Measurements from ENCODE around the gene HIP1. TPM values are rescaled to one million over a fixed set of nuclear protein-coding genes. Genes with fewer than 3 reads are reported as not detected.

The HIP1 gene
- total and polyA plus RNA-seq, 9 of the 15 experiments (the other 6 are each of a cell fraction or from before 2014, with no cell fraction given), result 2.4 to 13.7 (median 9.5) TPM

GRCh38 chr7:75621124-75621523, 117.6 kb downstream of the HIP1 start:
- ATAC-seq (no peak), DNase-seq (ENCODE audit: extremely low read depth in 1 of 4, low spot score in 3 of 4) (no peak), FAIRE-seq (no peak)
- H3K4me3 ChIP-seq, result no peak overlapping the region
- no peaks in the 10 kb centered on the region; the same call in 2 of the 3 replicates for H3K79me2 ChIP-seq (ENCODE audit: control insufficient read depth, insufficient read depth, low read length)
- H3K4me1 ChIP-seq (replicated peaks in 1 of 2; ENCODE audit: control insufficient read depth in 2 of 2, insufficient read depth in 2 of 2, low read length in 2 of 2), result peaks cover 0 to 11% of the 10 kb centered on the region in 2 experiments; a peak in 3 of 5 replicates
- TF ChIP-seq U2AF1 (optimal IDR thresholded peaks at IDR 0.05; ENCODE audit: low read depth, low read length), result no peak
- no peak for TF ChIP-seq ZNF764 (CRISPR knock-in tag; IDR thresholded peaks at IDR 0.05; ENCODE audit: low read depth)
- TF ChIP-seq SAP30 (IDR thresholded peaks at IDR 0.05; ENCODE audit: borderline replicate concordance, insufficient read depth, low read depth, low read length, poor library complexity, severe bottlenecking), result no peak
- TF ChIP-seq PRMT5 (CRISPR knock-in tag; IDR thresholded peaks at IDR 0.05), result no peak
- H3K27me3 ChIP-seq (ENCODE audit: control insufficient read depth in 2 of 2, insufficient read depth in 2 of 2, low read length in 2 of 2), result no peaks in the 10 kb centered on the region
- in situ Hi-C loops (cut with MboI) (no loop called here), intact Hi-C loops (cut with micrococcal nuclease) (no loop called here)
- no peak overlapping the region for H3K4me2 ChIP-seq (ENCODE audit: insufficient read depth, low read length)
- POLR2A ChIA-PET, result interaction anchor here (0.6 to 1.7 kb wide), 4 partner anchors 9 to 68 kb away, joined by 3 to 5 read pairs (median 4); no protein-coding TSS in a partner anchor
- BruUV-seq (replicated peaks), result no TSS peak
- no peak overlapping the region for H3K27ac ChIP-seq (ENCODE audit: extremely low read depth, low read depth, low read length)
- H3K9me1 ChIP-seq (ENCODE audit: control insufficient read depth, insufficient read depth, low read length), result peaks cover 3% of the 10 kb centered on the region
- no peaks in the 10 kb centered on the region for H4K20me1 ChIP-seq (replicated peaks; ENCODE audit: control insufficient read depth, insufficient read depth, low read length)
- CTCF ChIA-PET (ENCODE audit: low intra/inter-chr PET ratio), result no interaction called here
- no peak overlapping the region for H2AFZ ChIP-seq (ENCODE audit: low read depth, low read length)
- H3K36me3 ChIP-seq (ENCODE audit: control insufficient read depth, insufficient read depth, low read length), result no peaks in the 10 kb centered on the region
- WGBS (ENCODE audit: insufficient coverage, low coverage, missing lambda C conversion rate), result 82% methylated on average over 9 of the region's 9 CpGs
- H3K9me3 ChIP-seq (replicated peaks; ENCODE audit: control insufficient read depth, insufficient read depth, low read depth, low read length), result no peaks in the 10 kb centered on the region
- H3K9ac ChIP-seq (ENCODE audit: insufficient read depth in 1 of 2, low read depth in 2 of 2, low read length in 2 of 2), result no peak overlapping the region

- FAIRE-seq, result no peak
Measured at GRCh38 chr7:75619636-75620035, 119.1 kb downstream of the HIP1 start.

More at GRCh38 chr7:75619636-75620035, 119.1 kb downstream of the HIP1 start:
- no peak overlapping the region for H3K4me2 ChIP-seq (ENCODE audit: insufficient read depth, low read length)
- no peak for ATAC-seq
- TF ChIP-seq BCL6 (CRISPR knock-in tag; IDR thresholded peaks at IDR 0.05) (no peak), NFYB (IDR thresholded peaks at IDR 0.05; ENCODE audit: extremely low read depth, insufficient read length) (no peak), CUX1 (CRISPR knock-in tag; IDR thresholded peaks at IDR 0.05) (no peak), MAZ (CRISPR knock-in tag; conservative IDR thresholded peaks at IDR 0.05 in 1 of 2, IDR thresholded peaks at IDR 0.05 in 1 of 2) (no peak), FOXP1 (CRISPR knock-in tag; IDR thresholded peaks at IDR 0.05) (no peak), PHF8 (IDR thresholded peaks at IDR 0.05; ENCODE audit: borderline replicate concordance, low read length) (no peak)
- no peak overlapping the region for H3K27ac ChIP-seq (ENCODE audit: extremely low read depth, low read depth, low read length)
- ChIA-PET CTCF (ENCODE audit: low intra/inter-chr PET ratio) (no interaction called here), POLR2A (interaction anchor here (0.8 to 1.7 kb wide), 3 partner anchors 10 to 16 kb away, joined by 3 to 5 read pairs (median 3); no protein-coding TSS in a partner anchor)
- 78% methylated on average over 4 of the region's 4 CpGs for WGBS (ENCODE audit: insufficient coverage, low coverage, missing lambda C conversion rate)
- no peaks in the 10 kb centered on the region for H3K27me3 ChIP-seq (ENCODE audit: control insufficient read depth in 2 of 2, insufficient read depth in 2 of 2, low read length in 2 of 2)
- in situ Hi-C loops (cut with MboI), result no loop called here
- no peaks in the 10 kb centered on the region for H3K36me3 ChIP-seq (ENCODE audit: control insufficient read depth, insufficient read depth, low read length)
- intact Hi-C loops (cut with micrococcal nuclease), result no loop called here
- no peak for DNase-seq (ENCODE audit: extremely low read depth in 1 of 4, low spot score in 3 of 4)
- H3K4me3 ChIP-seq, result no peak overlapping the region
- H2AFZ ChIP-seq (ENCODE audit: low read depth, low read length), result no peak overlapping the region
- no peak overlapping the region for H3K9ac ChIP-seq (ENCODE audit: insufficient read depth in 1 of 2, low read depth in 2 of 2, low read length in 2 of 2)
- H3K9me1 ChIP-seq (ENCODE audit: control insufficient read depth, insufficient read depth, low read length), result peaks cover 3% of the 10 kb centered on the region
- H3K79me2 ChIP-seq (ENCODE audit: control insufficient read depth, insufficient read depth, low read length), result no peaks in the 10 kb centered on the region; the same call in 2 of the 3 replicates
- H3K9me3 ChIP-seq (replicated peaks; ENCODE audit: control insufficient read depth, insufficient read depth, low read depth, low read length), result no peaks in the 10 kb centered on the region
- H4K20me1 ChIP-seq (replicated peaks; ENCODE audit: control insufficient read depth, insufficient read depth, low read length), result no peaks in the 10 kb centered on the region
- no TSS peak for BruUV-seq (replicated peaks)
- H3K4me1 ChIP-seq (replicated peaks in 1 of 2; ENCODE audit: control insufficient read depth in 2 of 2, insufficient read depth in 2 of 2, low read length in 2 of 2), result peaks cover 0 to 11% of the 10 kb centered on the region in 2 experiments; a peak in 3 of 5 replicates
